GM12891 (cell line): ENCODE results near the gene CELF5.
"Not testable (repeated sequence)": the region's sequence is repeated elsewhere in the genome, so short reads cannot be mapped to it uniquely, and the experiment has no call there.

Source experiments
- DNase-seq: peaks from one replicate; pipeline ENCODE4 v3.0.0; 2011; ENCODE audit warnings: low spot score; ENCODE audit not compliant: insufficient read length
- FAIRE-seq: peaks from 2 replicates; lab custom pipeline; 2011; peaks lifted over from hg19 to GRCh38; lab: Jason Lieb, UNC
- PAX5 ChIP-seq: IDR thresholded peaks from 2 replicates; pipeline ENCODE4 v1.6.1; 2011; ENCODE audit warnings: low read length, moderate library complexity, mild to moderate bottlenecking; ENCODE audit not compliant: insufficient read depth, severe bottlenecking
- POLR2A ChIP-seq: IDR thresholded peaks from 2 replicates; pipeline ENCODE4 v1.6.1; 2011; ENCODE audit warnings: low read depth, low read length, control low read depth
- POLR2AphosphoS5 ChIP-seq: IDR thresholded peaks from 2 replicates; pipeline ENCODE4 v1.6.1; 2011; ENCODE audit warnings: low read depth, low read length, control low read depth
- POU2F2 ChIP-seq: IDR thresholded peaks from 2 replicates; pipeline ENCODE4 v1.6.1; 2011; ENCODE audit warnings: low read depth, mild to moderate bottlenecking, control low read depth, low read length, moderate library complexity
- SPI1 ChIP-seq: IDR thresholded peaks from 2 replicates; pipeline ENCODE4 v1.6.1; 2011; ENCODE audit warnings: low read depth, low read length, control low read depth
- TAF1 ChIP-seq: IDR thresholded peaks from 2 replicates; pipeline ENCODE4 v1.6.1; 2011; ENCODE audit warnings: low read depth, low read length, control low read depth

The CELF5 gene

GRCh38 chr19:3289971-3290569, 65.6 kb downstream of the CELF5 start:
- DNase-seq (no peak), FAIRE-seq (no peak)
- TF ChIP-seq PAX5 (no peak), TAF1 (no peak), POLR2AphosphoS5 (no peak), POU2F2 (no peak), SPI1 (no peak), POLR2A (no peak)

GRCh38 chr19:3290858-3291257, 66.4 kb downstream of the CELF5 start:
- DNase-seq, FAIRE-seq: not testable (repeated sequence)

DNA sequence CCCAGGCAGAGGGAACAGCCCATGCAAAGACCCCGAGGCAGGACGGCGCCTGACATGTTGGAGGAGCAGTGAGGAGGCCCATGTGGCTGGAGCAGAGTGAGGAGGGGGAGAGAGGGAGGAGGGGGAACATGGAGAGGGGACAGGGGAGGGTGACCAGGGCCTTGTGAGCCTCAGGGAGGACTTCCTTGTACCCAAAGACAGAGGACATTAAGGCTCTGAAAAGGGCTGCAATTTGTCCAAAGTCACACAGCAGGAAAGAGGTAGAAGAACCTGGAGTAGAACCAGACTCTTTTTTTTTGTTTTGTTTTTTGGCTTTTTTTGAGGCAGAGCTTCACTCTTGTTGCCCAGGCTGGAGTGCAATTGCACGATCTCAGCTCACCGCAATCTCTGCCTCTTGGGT, 67.2 kb downstream of the CELF5 start:
- no peak for TF ChIP-seq POLR2A
- TF ChIP-seq POU2F2: no peak
- TF ChIP-seq PAX5: no peak
- TF ChIP-seq SPI1: no peak
- TF ChIP-seq POLR2AphosphoS5: no peak
- TF ChIP-seq TAF1: no peak
- FAIRE-seq (no peak), DNase-seq (no peak)

DNA sequence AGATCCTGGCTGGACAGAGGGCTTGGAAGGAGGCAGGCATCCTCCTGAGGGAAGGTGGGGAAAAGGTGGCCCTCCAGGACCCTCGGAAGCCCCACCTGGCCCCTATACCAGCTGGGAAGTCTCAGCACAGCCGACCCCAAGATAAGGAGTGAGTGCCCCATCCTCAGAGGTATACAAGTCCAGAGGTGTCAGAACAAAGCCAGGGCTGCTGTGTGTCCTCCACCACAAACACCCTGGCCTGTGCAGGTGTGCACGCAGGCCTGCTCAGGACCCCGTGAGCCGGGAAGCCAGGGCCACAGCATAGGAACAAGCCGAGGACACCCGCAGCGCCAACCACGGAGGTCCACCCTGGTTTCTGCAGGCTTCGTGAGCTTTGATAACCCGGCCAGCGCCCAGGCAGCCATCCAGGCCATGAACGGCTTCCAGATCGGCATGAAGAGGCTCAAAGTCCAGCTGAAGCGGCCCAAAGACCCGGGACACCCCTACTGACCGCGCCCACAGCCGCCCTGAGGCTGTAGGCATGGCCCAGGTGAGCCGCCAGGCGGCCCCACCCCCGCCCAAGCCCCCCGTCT, 68.6 kb downstream of the CELF5 start:
- FAIRE-seq (no peak), DNase-seq (no peak)
- no peak for TF ChIP-seq POLR2AphosphoS5
- TF ChIP-seq TAF1: no peak

- DNase-seq: no peak
- TF ChIP-seq POLR2A: no peak
- no peak for TF ChIP-seq TAF1
- no peak for TF ChIP-seq POLR2AphosphoS5
- TF ChIP-seq POU2F2: no peak
- no peak for TF ChIP-seq PAX5
- no peak for TF ChIP-seq SPI1
- no peak for FAIRE-seq
Observed at GRCh38 chr19:3293560-3293959, 69.1 kb downstream of the CELF5 start.

- DNase-seq (no peak), FAIRE-seq (no peak)
- TF ChIP-seq PAX5: no peak
- no peak for TF ChIP-seq POU2F2
- TF ChIP-seq TAF1: no peak
- TF ChIP-seq POLR2AphosphoS5: no peak
- no peak for TF ChIP-seq SPI1
Observed at GRCh38 chr19:3294080-3294850, 69.8 kb downstream of the CELF5 start.

DNA sequence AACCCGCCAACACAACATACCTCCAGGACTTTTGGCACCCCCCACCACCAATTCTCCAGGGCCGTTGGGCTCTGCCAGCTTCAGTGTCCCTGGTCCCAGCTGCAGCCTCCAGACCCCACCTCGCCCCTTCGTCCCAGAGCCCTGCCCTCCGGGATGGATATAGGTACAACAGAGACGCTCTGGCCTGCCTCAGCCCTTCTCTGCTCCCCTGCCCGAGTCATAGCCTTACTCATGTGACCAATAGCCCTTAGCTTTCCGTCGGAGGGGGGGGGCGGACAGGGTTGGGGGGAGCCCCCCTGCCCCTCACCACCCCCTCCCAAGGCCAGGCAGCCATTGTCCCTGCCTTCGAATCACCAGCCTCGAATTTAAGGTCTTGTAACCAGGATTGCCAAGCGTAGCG, 71.1 kb downstream of the CELF5 start:
- TF ChIP-seq POU2F2 (no peak), TAF1 (no peak), PAX5 (no peak), POLR2A (no peak), SPI1 (no peak), POLR2AphosphoS5 (no peak)
- no peak for DNase-seq
- no peak for FAIRE-seq

DNA sequence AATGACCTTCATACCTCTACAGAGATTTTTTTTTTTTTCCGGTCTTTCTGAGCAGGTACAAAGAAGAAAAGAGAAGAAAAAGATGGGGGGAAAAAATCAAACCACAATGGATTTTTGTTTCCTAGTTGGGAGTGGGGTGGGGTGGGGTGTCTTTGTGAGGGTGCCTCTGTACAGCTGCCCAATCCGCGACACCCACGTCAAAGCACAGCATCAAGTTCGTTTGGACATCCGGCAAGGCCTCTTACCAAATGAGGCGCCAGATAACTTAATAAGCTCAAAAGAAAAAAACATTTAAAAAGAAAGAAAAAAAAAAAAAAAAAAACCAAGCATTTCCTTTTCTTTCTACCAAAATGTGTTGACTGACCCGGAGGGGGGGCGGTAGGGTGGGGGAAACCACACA, 71.6 kb downstream of the CELF5 start:
- no peak for FAIRE-seq
- TF ChIP-seq PAX5: no peak
- TF ChIP-seq POLR2AphosphoS5: no peak
- no peak for TF ChIP-seq SPI1
- no peak for TF ChIP-seq POLR2A
- no peak for TF ChIP-seq TAF1
- no peak for TF ChIP-seq POU2F2
- DNase-seq: no peak

DNA sequence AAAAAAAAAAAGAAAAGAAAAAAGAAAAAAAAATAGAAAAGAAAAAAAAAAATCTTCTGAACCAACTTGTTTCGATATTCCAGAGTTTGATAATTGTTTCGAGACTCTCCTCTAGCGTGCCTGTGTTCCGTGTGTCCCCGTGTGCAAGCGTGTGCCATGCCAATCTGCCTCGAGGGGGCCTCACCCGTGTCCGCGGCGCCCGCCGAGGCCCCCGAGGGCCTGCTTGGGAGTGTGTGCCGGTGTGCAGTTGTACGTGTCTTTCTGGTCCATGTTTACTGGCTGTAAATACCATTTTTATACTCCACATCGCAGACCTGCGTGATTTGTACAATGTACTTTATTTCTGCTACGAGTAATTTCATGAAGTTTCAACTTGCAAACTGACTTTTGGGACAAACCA, 72.0 kb downstream of the CELF5 start:
- DNase-seq: no peak
- TF ChIP-seq POLR2AphosphoS5: no peak
- FAIRE-seq: no peak

GRCh38 chr19:3298853-3299449, 74.5 kb downstream of the CELF5 start:
- DNase-seq: no peak
- FAIRE-seq: no peak
- TF ChIP-seq POU2F2 (no peak), SPI1 (no peak), POLR2AphosphoS5 (no peak), TAF1 (no peak), POLR2A (no peak), PAX5 (no peak)

DNA sequence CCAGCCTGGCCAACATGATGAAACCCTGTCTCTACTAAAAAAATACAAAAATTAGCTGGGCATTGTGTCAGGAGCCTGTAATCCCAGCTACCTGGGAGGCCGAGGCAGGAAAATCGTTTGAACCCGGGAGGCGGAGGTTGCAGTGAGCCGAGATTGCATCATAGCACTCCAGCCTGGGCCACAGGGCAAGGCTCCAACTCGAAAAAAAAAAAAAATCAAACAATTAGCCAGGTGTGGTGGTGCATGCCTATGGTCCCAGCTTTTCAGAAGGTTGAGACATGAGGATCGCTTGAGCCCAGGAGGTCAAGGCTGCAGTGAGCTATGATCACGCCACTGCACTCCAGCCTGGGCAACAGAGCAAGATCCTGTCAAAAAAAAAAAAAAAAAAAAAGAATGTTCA, 76.1 kb downstream of the CELF5 start:
- FAIRE-seq, DNase-seq: not testable (repeated sequence)
